ENCODE measurements around the gene NOX3. TPM values are rescaled to one million over a fixed set of nuclear protein-coding genes. Genes with fewer than 3 reads are reported as not detected.

The NOX3 gene
- total RNA-seq (not detected), polyA plus RNA-seq (not detected)
- long read RNA-seq, donor 1: 0 reads
- long read RNA-seq, donor 2: 0 reads
- long read RNA-seq, donor 3: 0 reads
- long read RNA-seq, donor 4: 0 reads
- long read RNA-seq, donor 5: 0 reads
- long read RNA-seq, donor 6: 0 reads
- long read RNA-seq, donor 7: 0 reads
- long read RNA-seq, donor 8: 0 reads
- long read RNA-seq, donor 9: 0 reads
- long read RNA-seq, donor 10: 0 reads

- H3K4me3 ChIP-seq: no peak within 1 kb of the TSS
- TF ChIP-seq POLR2A (IDR thresholded peaks at IDR 0.05) (no peak), EP300 (IDR thresholded peaks at IDR 0.05) (no peak), POLR2AphosphoS5 (IDR thresholded peaks at IDR 0.05) (no peak), CTCF (IDR thresholded peaks at IDR 0.05) (no peak)
- 69 to 80% (median 73%) methylated on average over 5 of the region's 5 CpGs for WGBS, 5 donors
- H3K27ac ChIP-seq: no peak within 1 kb of the TSS
- H3K4me1 ChIP-seq: no peaks in the 10 kb centered on the region
- no peaks in the 10 kb centered on the region for H3K36me3 ChIP-seq
- H3K27me3 ChIP-seq: no peaks in the 10 kb centered on the region
- H3K9me3 ChIP-seq: no peaks in the 10 kb centered on the region
- intact Hi-C loops (cut with DNase I; ENCODE audit: low total_unique reads): no loop called here
- no peak for DNase-seq
Measured at GRCh38 chr6:155455766-155456165, at the start of gene NOX3. Gene NOX3 (minus strand): TSS chr6:155455839. CDS start chr6:155455800, 39 bp downstream.

- H3K36me3 ChIP-seq: no peaks in the 10 kb centered on the region
- intact Hi-C loops (cut with DNase I; ENCODE audit: low total_unique reads): no loop called here
- H3K4me1 ChIP-seq: peaks cover 0 to 8% (median 3%) of the 10 kb centered on the region in 4 donors
- TF ChIP-seq CTCF (IDR thresholded peaks at IDR 0.05) (no peak), POLR2AphosphoS5 (IDR thresholded peaks at IDR 0.05) (no peak), POLR2A (IDR thresholded peaks at IDR 0.05) (no peak)
- peaks cover 0 to 4% (median 1%) of the 10 kb centered on the region in 4 donors for H3K9me3 ChIP-seq
- no peak overlapping the region for H3K27ac ChIP-seq
- DNase-seq: no peak
- H3K27me3 ChIP-seq: no peaks in the 10 kb centered on the region
- 62 to 80% (median 70%) methylated on average over 5 of the region's 5 CpGs for WGBS, 5 donors
- no peak overlapping the region for H3K4me3 ChIP-seq
Measured at GRCh38 chr6:155504848-155505607, 49.4 kb upstream of the NOX3 start.

GRCh38 chr6:155502393-155502792 lies 46.8 kb upstream of the NOX3 start:
- Histone ChIP-seq H3K36me3 (no peaks in the 10 kb centered on the region), H3K4me3 (no peak overlapping the region), H3K27me3 (no peaks in the 10 kb centered on the region), H3K4me1 (peaks cover 0 to 8% (median 3%) of the 10 kb centered on the region in 4 donors), H3K27ac (no peak overlapping the region), H3K9me3 (peaks cover 0 to 4% (median 1%) of the 10 kb centered on the region in 4 donors)
- 92 to 100% (median 95%) methylated on average over 1 of the region's 1 CpG for WGBS, 5 donors
- intact Hi-C loops (cut with DNase I; ENCODE audit: low total_unique reads): no loop called here
- DNase-seq: no peak
- TF ChIP-seq CTCF (IDR thresholded peaks at IDR 0.05) (no peak), EP300 (IDR thresholded peaks at IDR 0.05) (no peak), POLR2A (IDR thresholded peaks at IDR 0.05) (no peak), POLR2AphosphoS5 (IDR thresholded peaks at IDR 0.05) (no peak)

DNA sequence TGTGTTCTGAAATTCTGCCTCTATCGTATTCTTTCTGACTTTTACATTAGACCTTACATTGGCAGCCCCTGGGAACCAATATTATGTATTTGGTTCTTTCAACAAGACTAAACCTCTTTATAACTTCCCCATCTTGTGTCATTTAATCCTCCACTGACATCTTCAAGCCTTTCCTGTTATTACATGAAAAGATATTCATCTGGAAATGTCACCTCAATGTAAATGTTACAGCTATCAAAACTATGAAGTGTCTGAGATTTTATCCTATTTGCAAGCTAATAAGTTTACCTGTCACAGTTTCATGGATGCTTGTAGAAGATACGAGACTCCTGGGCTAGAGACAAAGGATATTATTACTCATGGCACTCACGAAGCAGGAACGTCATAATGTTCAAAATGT lies 43.9 kb upstream of the NOX3 start:
- no peak for DNase-seq
- Histone ChIP-seq H3K36me3 (no peaks in the 10 kb centered on the region), H3K9me3 (peaks cover 0 to 4% (median 1%) of the 10 kb centered on the region in 4 donors), H3K4me1 (peaks cover 0 to 11% (median 3%) of the 10 kb centered on the region in 4 donors), H3K27me3 (no peaks in the 10 kb centered on the region), H3K27ac (no peak overlapping the region), H3K4me3 (no peak overlapping the region)
- 89 to 100% (median 96%) methylated on average over 4 of the region's 4 CpGs for WGBS, 5 donors
- intact Hi-C loops (cut with DNase I; ENCODE audit: low total_unique reads): no loop called here
- TF ChIP-seq CTCF (IDR thresholded peaks at IDR 0.05): no peak
- TF ChIP-seq POLR2AphosphoS5 (IDR thresholded peaks at IDR 0.05): no peak
- TF ChIP-seq EP300 (IDR thresholded peaks at IDR 0.05): no peak
- no peak for TF ChIP-seq POLR2A (IDR thresholded peaks at IDR 0.05)
